ENCODE measurements around the gene CHDH. TPM values are rescaled to one million over a fixed set of nuclear protein-coding genes. Genes with fewer than 3 reads are reported as not detected.

Gene CHDH
- total RNA-seq, 4 donors from 2014 or later, result 36.5 to 114 (median 53.7) TPM

GRCh38 chr3:53835257-53835656, 11.0 kb downstream of the CHDH start:
- TF ChIP-seq POLR2A (IDR thresholded peaks at IDR 0.05), result no peak
- TF ChIP-seq CTCF (IDR thresholded peaks at IDR 0.05), result no peak
- TF ChIP-seq EP300 (IDR thresholded peaks at IDR 0.05; ENCODE audit: low read depth), result no peak
- TF ChIP-seq POLR2AphosphoS5 (IDR thresholded peaks at IDR 0.05), result no peak
- Histone ChIP-seq H3K4me3 (no peak overlapping the region), H3K27ac (no peak overlapping the region), H3K27me3 (no peaks in the 10 kb centered on the region), H3K9me3 (no peaks in the 10 kb centered on the region), H3K36me3 (no peaks in the 10 kb centered on the region), H3K4me1 (no peaks in the 10 kb centered on the region)
- no peak for DNase-seq
- WGBS, 2 donors (ENCODE audit: low coverage in 1 of 2), result 84% methylated on average over 1 of the region's 1 CpG; no CpG with 5 or more reads in 1 of the 2 donors
- intact Hi-C loops (cut with DNase I; ENCODE audit: low total_unique reads), result no loop called here
- in situ Hi-C loops (cut with MboI; ENCODE audit: low pct_ligation_motif_present in 1 of 4, low pct_unique_long_range_greater_than_20kb in 1 of 4, low sequenced_read_pairs in 3 of 4), result no loop called here

DNA sequence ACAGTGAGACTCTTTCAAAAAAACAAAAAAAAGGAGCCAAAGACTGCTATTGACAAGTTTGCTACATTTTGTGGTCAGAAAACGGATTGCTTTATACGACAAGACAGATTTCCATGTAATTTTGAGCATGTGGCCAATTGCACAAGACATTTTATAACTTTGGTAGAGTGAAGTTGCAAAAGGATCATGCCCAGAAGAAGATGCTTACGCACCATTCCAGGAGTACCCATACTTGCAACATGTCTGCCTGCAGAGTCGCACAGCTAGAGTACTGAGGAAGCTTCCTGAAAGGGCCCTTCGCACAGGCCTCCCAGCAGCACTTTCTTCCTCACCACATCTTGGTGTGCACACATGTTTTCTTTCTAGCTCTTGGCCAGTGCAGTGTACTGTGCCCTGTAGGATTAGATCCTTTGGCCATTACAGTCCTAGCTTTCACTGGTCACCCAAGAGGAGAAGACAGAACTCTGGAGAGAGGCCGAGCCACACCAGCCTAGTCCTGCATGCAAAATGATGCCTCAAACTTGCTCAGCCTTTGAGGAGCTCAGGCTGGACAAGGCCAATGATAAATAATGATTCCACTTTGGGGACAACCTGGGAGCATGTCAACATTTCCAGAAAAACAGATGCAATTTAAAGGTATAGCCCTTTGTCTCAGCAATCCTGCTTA, 11.7 kb downstream of the CHDH start:
- Histone ChIP-seq H3K27me3 (no peaks in the 10 kb centered on the region), H3K27ac (no peak overlapping the region), H3K36me3 (no peaks in the 10 kb centered on the region), H3K9me3 (no peaks in the 10 kb centered on the region), H3K4me3 (no peak overlapping the region), H3K4me1 (no peaks in the 10 kb centered on the region)
- no peak for TF ChIP-seq POLR2AphosphoS5 (IDR thresholded peaks at IDR 0.05)
- 93 to 100% methylated on average over 2 to 6 of the region's 6 CpGs for WGBS, 2 donors (ENCODE audit: low coverage in 1 of 2)
- in situ Hi-C loops (cut with MboI; ENCODE audit: low pct_ligation_motif_present in 1 of 4, low pct_unique_long_range_greater_than_20kb in 1 of 4, low sequenced_read_pairs in 3 of 4) (no loop called here), intact Hi-C loops (cut with DNase I; ENCODE audit: low total_unique reads) (no loop called here)
- no peak for DNase-seq

- Histone ChIP-seq H3K36me3 (no peaks in the 10 kb centered on the region), H3K27me3 (no peaks in the 10 kb centered on the region), H3K9me3 (no peaks in the 10 kb centered on the region), H3K4me1 (peaks cover 0 to 8% (median 0%) of the 10 kb centered on the region in 4 donors), H3K4me3 (no peak overlapping the region), H3K27ac (no peak overlapping the region)
- DNase-seq, result no peak
- in situ Hi-C loops (cut with MboI; ENCODE audit: low pct_ligation_motif_present in 1 of 4, low pct_unique_long_range_greater_than_20kb in 1 of 4, low sequenced_read_pairs in 3 of 4) (no loop called here), intact Hi-C loops (cut with DNase I; ENCODE audit: low total_unique reads) (no loop called here)
- no peak for TF ChIP-seq POLR2A (IDR thresholded peaks at IDR 0.05)
- no peak for TF ChIP-seq EP300 (IDR thresholded peaks at IDR 0.05; ENCODE audit: low read depth)
- no peak for TF ChIP-seq POLR2AphosphoS5 (IDR thresholded peaks at IDR 0.05)
- TF ChIP-seq CTCF (IDR thresholded peaks at IDR 0.05), result no peak
- 62 to 82% methylated on average over 4 to 5 of the region's 5 CpGs for WGBS, 2 donors (ENCODE audit: low coverage in 1 of 2)
Observed at GRCh38 chr3:53833700-53834099, 12.5 kb downstream of the CHDH start.

- DNase-seq, result no peak
- Histone ChIP-seq H3K4me3 (no peak overlapping the region), H3K36me3 (no peaks in the 10 kb centered on the region), H3K27ac (no peak overlapping the region), H3K4me1 (peaks cover 0 to 10% (median 0%) of the 10 kb centered on the region in 4 donors), H3K27me3 (no peaks in the 10 kb centered on the region), H3K9me3 (no peaks in the 10 kb centered on the region)
- TF ChIP-seq POLR2A (IDR thresholded peaks at IDR 0.05) (no peak), POLR2AphosphoS5 (IDR thresholded peaks at IDR 0.05) (no peak), EP300 (IDR thresholded peaks at IDR 0.05; ENCODE audit: low read depth) (no peak), CTCF (IDR thresholded peaks at IDR 0.05) (no peak)
- intact Hi-C loops (cut with DNase I; ENCODE audit: low total_unique reads) (no loop called here), in situ Hi-C loops (cut with MboI; ENCODE audit: low pct_ligation_motif_present in 1 of 4, low pct_unique_long_range_greater_than_20kb in 1 of 4, low sequenced_read_pairs in 3 of 4) (no loop called here)
- 89 to 95% methylated on average over 4 to 9 of the region's 9 CpGs for WGBS, 2 donors (ENCODE audit: low coverage in 1 of 2)
Observed at GRCh38 chr3:53833053-53833645, 13.1 kb downstream of the CHDH start.
